HG03060 (cell line): ENCODE data around the gene SNRNP48.

Experiments used
- ATAC-seq: cut with Tn5 transposase; IDR thresholded peaks from one replicate; pipeline ENCODE4 v1.9.1; 2021; ENCODE audit warnings: low read depth, moderate number of reproducible peaks; ENCODE audit not compliant: unreplicated experiment

The SNRNP48 gene

GRCh38 chr6:7640016-7640415 is 50.0 kb downstream of the SNRNP48 start:
- ATAC-seq: no peak

- no peak for ATAC-seq
Observed at GRCh38 chr6:7640607-7641577, 50.9 kb downstream of the SNRNP48 start.

GRCh38 chr6:7642791-7643190 is 52.8 kb downstream of the SNRNP48 start:
- ATAC-seq: no peak

GRCh38 chr6:7644417-7644816 is 54.4 kb downstream of the SNRNP48 start:
- ATAC-seq: no peak

- ATAC-seq: no peak
Observed at GRCh38 chr6:7646394-7646793, 56.4 kb downstream of the SNRNP48 start.

GRCh38 chr6:7647504-7647903 is 57.5 kb downstream of the SNRNP48 start:
- ATAC-seq: peak; percentile 58

GRCh38 chr6:7649037-7649810 is 59.2 kb downstream of the SNRNP48 start:
- no peak for ATAC-seq

GRCh38 chr6:7650878-7651277 is 60.9 kb downstream of the SNRNP48 start:
- no peak for ATAC-seq

- ATAC-seq: no peak
Observed at GRCh38 chr6:7652957-7653356, 63.0 kb downstream of the SNRNP48 start.

- ATAC-seq: no peak
Observed at GRCh38 chr6:7656355-7656754, 66.4 kb downstream of the SNRNP48 start.

- ATAC-seq: no peak
Observed at GRCh38 chr6:7658543-7658942, 68.5 kb downstream of the SNRNP48 start.

GRCh38 chr6:7661364-7661763 is 71.4 kb downstream of the SNRNP48 start:
- ATAC-seq: no peak
